HepG2 (cell line): ENCODE results near the gene GCDH. TPM values are rescaled to one million over a fixed set of nuclear protein-coding genes. Genes with fewer than 3 reads are reported as not detected.

ENCODE experiments used
- ATAC-seq: fragments of 200-7000 bp; cut with Tn5 transposase; 3 replicates; pipeline ENCODE4 v1.9.1; 2020; ENCODE audit warnings: mild to moderate bottlenecking, moderate library complexity
- BruUV-seq: library from RNA; stranded (reverse); fragments of 400-500 nt; replicated peaks from 2 replicates; lab custom pipeline; 2021; lab: Mats Ljungman, UMichigan
- CTCF ChIA-PET: fragments of 300-600 bp; formaldehyde crosslinking; extraction: SDS; loops from one replicate; lab custom pipeline; 2021; ENCODE audit warnings: low total read pairs, inconsistent platforms, low intra/inter-chr PET ratio; lab: Yijun Ruan, JAX
- POLR2A ChIA-PET: fragments of 350-600 bp; sonication (Branson Sonifier 250); formaldehyde crosslinking; loops from one replicate; lab custom pipeline; 2020; ENCODE audit warnings: antibody characterized with exemption, inconsistent platforms; lab: Yijun Ruan, JAX
- DNase-seq: peaks from one replicate; pipeline ENCODE4 v3.0.0-alpha.2; 2015; ENCODE audit warnings: low spot score
- FAIRE-seq: peaks from 3 replicates; lab custom pipeline; 2011; peaks lifted over from hg19 to GRCh38; lab: Jason Lieb, UNC
- H2AFZ ChIP-seq: one replicate; pipeline ENCODE4 v1.6.1; 2011; ENCODE audit warnings: low read length, inconsistent platforms
- H3K27ac ChIP-seq: fragments of 300-600 bp; 3 replicates; pipeline ENCODE4 v1.8.0; 2011; ENCODE audit warnings: mixed run types, mild to moderate bottlenecking, mixed read lengths, low read length, inconsistent platforms; ENCODE audit not compliant: insufficient read depth; ENCODE audit errors: extremely low read length
- H3K27me3 ChIP-seq, 2 experiments: fragments of 200-600 bp in 1 of 2; 2 replicates in 1 of 2; 3 replicates in 1 of 2; pipeline versions ENCODE4 v1.6.0 to v1.8.0; 2011; ENCODE audit warnings: low read length in 2 of 2, mild to moderate bottlenecking in 2 of 2, moderate library complexity in 2 of 2, inconsistent platforms in 1 of 2; ENCODE audit not compliant: insufficient read depth in 2 of 2, control insufficient read depth in 1 of 2
- H3K36me3 ChIP-seq, 2 experiments: fragments of 200-600 bp in 1 of 2; replicated peaks in 1 of 2; 2 replicates in 1 of 2; 3 replicates in 1 of 2; pipeline versions ENCODE4 v1.5.1 to v1.8.0; 2011; ENCODE audit warnings: low read length in 2 of 2, inconsistent platforms in 1 of 2; ENCODE audit not compliant: insufficient read depth in 2 of 2, control insufficient read depth in 1 of 2
- H3K4me1 ChIP-seq: 2 replicates; pipeline ENCODE4 v1.5.1; 2012; ENCODE audit warnings: low read length, inconsistent platforms; ENCODE audit not compliant: insufficient read depth
- H3K4me2 ChIP-seq: 2 replicates; pipeline ENCODE4 v1.6.0; 2011; ENCODE audit warnings: low read depth, low read length, inconsistent platforms
- H3K4me3 ChIP-seq, 3 experiments: fragments of 200-600 bp in 1 of 3; sonication (generic), shearing (Covaris generic) in 1 of 3; replicated peaks in 1 of 3; 2 replicates each; pipeline ENCODE4 v1.5.1; 2011 to 2016; ENCODE audit warnings: low read length in 3 of 3, inconsistent platforms in 2 of 3, low read depth in 2 of 3, mild to moderate bottlenecking in 2 of 3, control low read depth in 1 of 3, mixed read lengths in 1 of 3; ENCODE audit not compliant: insufficient read depth in 1 of 3
- H3K79me2 ChIP-seq: one replicate; pipeline ENCODE4 v1.6.1; 2011; ENCODE audit warnings: low read length, inconsistent platforms; ENCODE audit not compliant: insufficient read depth
- H3K9ac ChIP-seq: 2 replicates; pipeline ENCODE4 v1.6.0; 2011; ENCODE audit warnings: mild to moderate bottlenecking, low read depth, low read length, inconsistent platforms; ENCODE audit not compliant: insufficient read depth
- H3K9me3 ChIP-seq: 2 replicates; pipeline ENCODE4 v1.5.1; 2012; ENCODE audit warnings: mild to moderate bottlenecking, low read length
- H4K20me1 ChIP-seq: 2 replicates; pipeline ENCODE4 v1.6.0; 2011; ENCODE audit warnings: inconsistent platforms, mild to moderate bottlenecking, low read length, moderate library complexity; ENCODE audit not compliant: insufficient read depth
- CTCF ChIP-seq: sonication (generic); formaldehyde crosslinking; IDR thresholded peaks from 2 replicates; pipeline ENCODE4 v1.5.0; 2020; ENCODE audit warnings: mild to moderate bottlenecking, missing genetic modification reagents, moderate library complexity
- GABPA ChIP-seq, 2 experiments: IDR thresholded peaks; 2 replicates each; pipeline ENCODE4 v1.6.1; 2011 to 2016; ENCODE audit warnings: low read depth in 2 of 2, low read length in 1 of 2, missing biosample characterization in 1 of 2, missing genetic modification characterization in 1 of 2
- MNT ChIP-seq: fragments of 450-650 bp; IDR thresholded peaks from 2 replicates; pipeline ENCODE4 v1.6.1; 2016
- PBX2 ChIP-seq: IDR thresholded peaks from 2 replicates; pipeline ENCODE4 v1.6.1; 2016; ENCODE audit warnings: control low read depth
- ZMAT3 ChIP-seq: sonication (generic); formaldehyde crosslinking; conservative IDR thresholded peaks from 2 replicates; pipeline ENCODE4 v1.7.0; 2021; ENCODE audit warnings: missing genetic modification reagents
- ZNF788 ChIP-seq: sonication (generic); formaldehyde crosslinking; IDR thresholded peaks from 2 replicates; pipeline ENCODE4 v1.5.0; 2020; ENCODE audit warnings: mild to moderate bottlenecking, missing genetic modification reagents, borderline replicate concordance
- WGBS: methylation state at CpG from one replicate; pipeline ENCODE4 v1.1.6; 2017; ENCODE audit warnings: low lambda C conversion rate; 5-methylcytosine and 5-hydroxymethylcytosine counted together
- in situ Hi-C: cut with HindIII; loops from 2 replicates; pipeline ENCODE4 v1.10.0; 2017; ENCODE audit warnings: low pct_unique_long_range_greater_than_20kb; ENCODE audit not compliant: extremely low pct_ligation_motif_present
- intact Hi-C: fragments of 100-400 bp; cut with micrococcal nuclease; formaldehyde crosslinking; loops from one replicate; pipeline ENCODE4 v1.10.0; 2022; ENCODE audit not compliant: unreplicated experiment
- polyA plus RNA-seq, 8 experiments: library from polyadenylated mRNA; depleted of rRNA in 3 of 8; stranded (reverse) in 7 of 8; unstranded in 1 of 8; fragments of >200 nt; fragmentation: Illumina TruSeq in 4 of 8; extraction: Trizol in 4 of 8; gene quantifications; 2 replicates each; pipeline versions ENCODE4 v1.2.1 to v1.2.3, GENCODE V29; 2011 to 2016; ENCODE audit warnings: low read depth in 4 of 8, missing spikeins in 1 of 8, mixed read lengths in 1 of 8; ENCODE audit not compliant: insufficient read depth in 1 of 8
- total RNA-seq, 5 experiments: library from RNA; depleted of rRNA; stranded (reverse); fragments of >200 nt; fragmentation: Illumina TruSeq; extraction: Trizol; gene quantifications; 2 replicates each; pipeline ENCODE4 v1.2.3, GENCODE V29; 2016; ENCODE audit warnings: low read depth in 1 of 5

GCDH gene
- total and polyA plus RNA-seq, 2 of the 13 experiments (the other 11 are each of a cell fraction or from before 2014, with no cell fraction given), result 15.1 to 38.0 TPM

GRCh38 chr19:12890787-12891552 is at the start of gene GCDH (continued):
- TF ChIP-seq CTCF (CRISPR knock-in tag) (peak; percentile 10; the same call in 1 of the 2 replicates), GABPA (IDR thresholded peaks at IDR 0.05; ENCODE audit: low read depth, low read length) (no peak), GABPA (CRISPR knock-in tag; IDR thresholded peaks at IDR 0.05; ENCODE audit: low read depth) (peak; percentile 69; the same call in 1 of the 2 replicates), ZNF788 (CRISPR knock-in tag) (peak; percentile 66; the same call in 1 of the 2 replicates)

GRCh38 chr19:12842511-12842910 is 48.4 kb upstream of the GCDH start:
- Histone ChIP-seq H3K9me3 (no peaks in the 10 kb centered on the region), H3K9ac (no peak overlapping the region), H3K36me3 (no peaks in the 10 kb centered on the region), H4K20me1 (no peaks in the 10 kb centered on the region), H3K27ac (no peak overlapping the region), H3K79me2 (no peaks in the 10 kb centered on the region), H2AFZ (no peak overlapping the region), H3K4me3 (no peak overlapping the region), H3K4me1 (peaks cover 13% of the 10 kb centered on the region), H3K27me3 (no peaks in the 10 kb centered on the region; a peak in 1 of 5 replicates), H3K4me2 (no peak overlapping the region)
- 88% methylated on average over 18 of the region's 18 CpGs for WGBS
- FAIRE-seq, result no peak
- intact Hi-C loops, result no loop called here
- in situ Hi-C loops, result no loop called here
- POLR2A ChIA-PET, result no interaction called here
- BruUV-seq, result no TSS peak
- CTCF ChIA-PET, result no interaction called here
- TF ChIP-seq PBX2 (CRISPR knock-in tag), result no peak
- peak; percentile 50 for TF ChIP-seq MNT
- no peak for TF ChIP-seq ZMAT3
- no peak for DNase-seq
- no peak for ATAC-seq
